ENCODE data around the gene ICAM5.
"Not testable (repeated sequence)": the region's sequence is repeated elsewhere in the genome, so short reads cannot be mapped to it uniquely, and the experiment has no call there.

ICAM5 gene

GRCh38 chr19:10334588-10335351, 45.0 kb downstream of the ICAM5 start:
- no peak overlapping the region for H3K4me2 ChIP-seq (ENCODE audit: low read depth, low read length)
- H3K79me2 ChIP-seq (ENCODE audit: low read length), result peaks cover 66% of the 10 kb centered on the region
- no peaks in the 10 kb centered on the region for H4K20me1 ChIP-seq (ENCODE audit: insufficient read depth, low read length)
- no peaks in the 10 kb centered on the region for H3K9me2 ChIP-seq (replicated peaks; ENCODE audit: insufficient read depth, low read length)
- no peak for DNase-seq
- H3F3A ChIP-seq (ENCODE audit: insufficient read depth, low read length), result no peaks in the 10 kb centered on the region
- H3K9me3 ChIP-seq (replicated peaks; ENCODE audit: insufficient read depth, low read length), result no peaks in the 10 kb centered on the region
- no peak overlapping the region for H3K27ac ChIP-seq (ENCODE audit: low read length)
- no peak overlapping the region for H2AFZ ChIP-seq (ENCODE audit: low read length)
- TF ChIP-seq EZH2phosphoT487 (IDR thresholded peaks at IDR 0.05; ENCODE audit: low read length) (no peak), CTCF (IDR thresholded peaks at IDR 0.05; ENCODE audit: low read length) (no peak), EZH2 (optimal IDR thresholded peaks at IDR 0.05; ENCODE audit: low read depth, low read length) (no peak)
- H3K36me3 ChIP-seq (replicated peaks; ENCODE audit: insufficient read depth, low read length), result no peaks in the 10 kb centered on the region
- H3K27me3 ChIP-seq (replicated peaks; ENCODE audit: insufficient read depth, low read length), result no peaks in the 10 kb centered on the region
- H3K4me1 ChIP-seq (ENCODE audit: low read length), result peaks cover 11% of the 10 kb centered on the region; the same call in 1 of the 2 replicates
- H3K4me3 ChIP-seq (ENCODE audit: low read length), result no peak overlapping the region
- no peak overlapping the region for H3K9ac ChIP-seq (ENCODE audit: low read length)

- Histone ChIP-seq H3K9ac (ENCODE audit: low read length) (no peak overlapping the region), H3K4me3 (ENCODE audit: low read length) (no peak overlapping the region), H3K9me2 (replicated peaks; ENCODE audit: insufficient read depth, low read length) (no peaks in the 10 kb centered on the region), H2AFZ (ENCODE audit: low read length) (no peak overlapping the region), H3K4me2 (ENCODE audit: low read depth, low read length) (no peak overlapping the region), H3K27ac (ENCODE audit: low read length) (no peak overlapping the region), H3K27me3 (replicated peaks; ENCODE audit: insufficient read depth, low read length) (no peaks in the 10 kb centered on the region), H4K20me1 (ENCODE audit: insufficient read depth, low read length) (no peaks in the 10 kb centered on the region), H3K4me1 (ENCODE audit: low read length) (peaks cover 15% of the 10 kb centered on the region; the same call in 1 of the 2 replicates), H3F3A (ENCODE audit: insufficient read depth, low read length) (no peaks in the 10 kb centered on the region), H3K36me3 (replicated peaks; ENCODE audit: insufficient read depth, low read length) (no peaks in the 10 kb centered on the region), H3K79me2 (ENCODE audit: low read length) (peaks cover 59% of the 10 kb centered on the region), H3K9me3 (replicated peaks; ENCODE audit: insufficient read depth, low read length) (no peaks in the 10 kb centered on the region)
- no peak for DNase-seq
- TF ChIP-seq EZH2phosphoT487 (IDR thresholded peaks at IDR 0.05; ENCODE audit: low read length) (no peak), CTCF (IDR thresholded peaks at IDR 0.05; ENCODE audit: low read length) (no peak), EZH2 (optimal IDR thresholded peaks at IDR 0.05; ENCODE audit: low read depth, low read length) (no peak)
Observed at GRCh38 chr19:10335352-10335985, 45.7 kb downstream of the ICAM5 start.

DNA sequence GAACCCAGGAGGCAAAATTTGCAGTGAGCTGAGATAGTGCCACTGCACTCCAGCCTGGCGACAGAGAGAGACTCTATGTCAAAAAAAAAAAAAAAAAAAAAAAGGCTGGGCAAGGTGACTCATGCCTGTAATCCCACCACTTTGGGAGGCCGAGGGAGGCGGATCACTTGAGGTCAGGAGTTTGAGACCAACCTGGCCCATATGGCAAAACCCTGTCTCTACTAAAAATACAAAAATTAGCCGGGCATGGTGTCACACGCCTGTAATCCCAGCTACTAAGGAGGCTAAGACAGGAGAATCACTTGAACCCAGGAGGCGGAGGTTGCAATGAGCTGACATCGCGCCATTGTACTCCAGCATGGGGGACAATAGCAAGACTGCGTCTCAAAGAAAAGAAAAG, 47.0 kb downstream of the ICAM5 start:
- H3K27ac ChIP-seq (ENCODE audit: low read length); H3K9ac ChIP-seq (ENCODE audit: low read length); H3F3A ChIP-seq (ENCODE audit: insufficient read depth, low read length); H3K4me2 ChIP-seq (ENCODE audit: low read depth, low read length); H3K9me3 ChIP-seq (replicated peaks; ENCODE audit: insufficient read depth, low read length); H4K20me1 ChIP-seq (ENCODE audit: insufficient read depth, low read length); H2AFZ ChIP-seq (ENCODE audit: low read length); H3K36me3 ChIP-seq (replicated peaks; ENCODE audit: insufficient read depth, low read length); H3K4me3 ChIP-seq (ENCODE audit: low read length); H3K27me3 ChIP-seq (replicated peaks; ENCODE audit: insufficient read depth, low read length); DNase-seq; H3K9me2 ChIP-seq (replicated peaks; ENCODE audit: insufficient read depth, low read length): not testable (repeated sequence)
- Histone ChIP-seq H3K4me1 (ENCODE audit: low read length) (peaks cover 15% of the 10 kb centered on the region; the same call in 1 of the 2 replicates), H3K79me2 (ENCODE audit: low read length) (peaks cover 48% of the 10 kb centered on the region)

DNA sequence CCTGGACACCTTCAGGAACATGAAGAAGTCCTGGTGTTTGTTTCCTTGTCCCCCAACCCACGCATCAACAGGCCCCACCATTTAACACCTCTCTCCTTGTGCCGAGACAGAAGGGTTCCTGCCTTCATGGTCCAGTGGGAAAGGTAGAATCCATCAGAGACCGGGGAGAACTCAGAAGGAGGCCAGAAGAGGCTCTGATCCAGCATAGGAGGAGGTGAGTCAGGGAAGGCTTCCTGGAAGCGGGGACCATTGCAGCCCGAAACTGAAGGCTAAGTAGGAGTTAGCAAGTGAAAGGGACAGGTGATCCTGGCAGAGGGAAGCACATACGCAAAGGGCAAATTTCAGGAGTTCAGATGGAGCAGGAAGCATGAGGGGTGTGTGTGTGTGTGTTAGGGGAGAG, 49.2 kb downstream of the ICAM5 start:
- no peak for TF ChIP-seq EZH2 (optimal IDR thresholded peaks at IDR 0.05; ENCODE audit: low read depth, low read length)
- no peak for TF ChIP-seq EZH2phosphoT487 (IDR thresholded peaks at IDR 0.05; ENCODE audit: low read length)
- TF ChIP-seq CTCF (IDR thresholded peaks at IDR 0.05; ENCODE audit: low read length), result no peak
- Histone ChIP-seq H3F3A (ENCODE audit: insufficient read depth, low read length) (no peaks in the 10 kb centered on the region), H3K27me3 (replicated peaks; ENCODE audit: insufficient read depth, low read length) (no peaks in the 10 kb centered on the region), H3K9me2 (replicated peaks; ENCODE audit: insufficient read depth, low read length) (no peaks in the 10 kb centered on the region), H3K27ac (ENCODE audit: low read length) (no peak overlapping the region), H3K4me1 (ENCODE audit: low read length) (peaks cover 15% of the 10 kb centered on the region; the same call in 1 of the 2 replicates), H3K4me3 (ENCODE audit: low read length) (peak overlapping the region; percentile 77), H4K20me1 (ENCODE audit: insufficient read depth, low read length) (no peaks in the 10 kb centered on the region), H3K9ac (ENCODE audit: low read length) (peak overlapping the region; percentile 68), H3K36me3 (replicated peaks; ENCODE audit: insufficient read depth, low read length) (no peaks in the 10 kb centered on the region), H2AFZ (ENCODE audit: low read length) (peak overlapping the region; percentile 97), H3K79me2 (ENCODE audit: low read length) (peaks cover 29% of the 10 kb centered on the region), H3K4me2 (ENCODE audit: low read depth, low read length) (peak overlapping the region; percentile 92), H3K9me3 (replicated peaks; ENCODE audit: insufficient read depth, low read length) (no peaks in the 10 kb centered on the region)
- DNase-seq, result no peak

Data from MM.1S (cell line).